H9 (cell line): ENCODE data around the gene DCC. TPM values are rescaled to one million over a fixed set of nuclear protein-coding genes. Genes with fewer than 3 reads are reported as not detected.

Source experiments
- DNase-seq: peaks from one replicate; pipeline ENCODE4 v3.0.0-alpha.2; 2017
- H2AFZ ChIP-seq: one replicate; pipeline ENCODE4 v1.6.1; 2013; ENCODE audit warnings: mild to moderate bottlenecking, low read length, control low read depth, moderate library complexity
- H2AK5ac ChIP-seq: 2 replicates; pipeline ENCODE4 v1.6.1; 2013; ENCODE audit warnings: low read length, control low read depth, mixed read lengths; ENCODE audit not compliant: insufficient read length
- H2BK120ac ChIP-seq: one replicate; pipeline ENCODE4 v1.6.1; 2013; ENCODE audit warnings: low read depth, mild to moderate bottlenecking, low read length, control low read depth, inconsistent platforms; ENCODE audit not compliant: poor library complexity, severe bottlenecking
- H2BK12ac ChIP-seq: 2 replicates; pipeline ENCODE4 v1.6.1; 2013; ENCODE audit warnings: low read length, control low read depth, mixed read lengths, low read depth; ENCODE audit not compliant: insufficient read length
- H2BK15ac ChIP-seq: 2 replicates; pipeline ENCODE4 v1.6.1; 2013; ENCODE audit warnings: low read depth, low read length, control low read depth
- H2BK20ac ChIP-seq: one replicate; pipeline ENCODE4 v1.6.1; 2013; ENCODE audit warnings: low read depth, mild to moderate bottlenecking, low read length, control low read depth, inconsistent platforms; ENCODE audit not compliant: poor library complexity, severe bottlenecking
- H2BK5ac ChIP-seq: 2 replicates; pipeline ENCODE4 v1.6.1; 2013; ENCODE audit warnings: low read length, control low read depth, mixed read lengths; ENCODE audit not compliant: insufficient read length
- H3K14ac ChIP-seq: 2 replicates; pipeline ENCODE4 v1.6.1; 2013; ENCODE audit warnings: low read length, control low read depth; ENCODE audit not compliant: insufficient read depth
- H3K18ac ChIP-seq: 2 replicates; pipeline ENCODE4 v1.6.1; 2013; ENCODE audit warnings: low read depth, mild to moderate bottlenecking, mixed read lengths, low read length, control low read depth; ENCODE audit not compliant: insufficient read length
- H3K23ac ChIP-seq: 2 replicates; pipeline ENCODE4 v1.6.1; 2013; ENCODE audit warnings: low read length, control low read depth, mixed read lengths, low read depth; ENCODE audit not compliant: insufficient read length
- H3K23me2 ChIP-seq: 2 replicates; pipeline ENCODE4 v1.6.1; 2013; ENCODE audit warnings: low read depth, mild to moderate bottlenecking, mixed read lengths, low read length, control low read depth; ENCODE audit not compliant: insufficient read length, poor library complexity, severe bottlenecking
- H3K27ac ChIP-seq: 2 replicates; pipeline ENCODE4 v1.5.1; 2013; ENCODE audit warnings: low read length, control low read depth, mixed read lengths, low read depth; ENCODE audit not compliant: insufficient read length
- H3K27me3 ChIP-seq: 2 replicates; pipeline ENCODE4 v1.6.1; 2013; ENCODE audit warnings: low read length, control low read depth, inconsistent platforms; ENCODE audit not compliant: insufficient read depth
- H3K4ac ChIP-seq: 2 replicates; pipeline ENCODE4 v1.6.1; 2013; ENCODE audit warnings: low read depth, mild to moderate bottlenecking, control low read depth, inconsistent platforms, low read length, moderate library complexity
- H3K4me1 ChIP-seq: 2 replicates; pipeline ENCODE4 v1.6.1; 2013; ENCODE audit warnings: low read length, control low read depth, inconsistent platforms; ENCODE audit not compliant: insufficient read depth
- H3K4me2 ChIP-seq: 2 replicates; pipeline ENCODE4 v1.6.1; 2013; ENCODE audit warnings: low read length, control low read depth, mixed read lengths; ENCODE audit not compliant: insufficient read length, insufficient read depth
- H3K56ac ChIP-seq: 2 replicates; pipeline ENCODE4 v1.6.1; 2013; ENCODE audit warnings: low read depth, mild to moderate bottlenecking, mixed read lengths, low read length, control low read depth; ENCODE audit not compliant: insufficient read length
- H3K79me1 ChIP-seq: 2 replicates; pipeline ENCODE4 v1.6.1; 2013; ENCODE audit warnings: low read depth, mild to moderate bottlenecking, moderate library complexity, low read length, control low read depth, inconsistent platforms; ENCODE audit not compliant: insufficient read depth, poor library complexity, severe bottlenecking
- H3K79me2 ChIP-seq: 2 replicates; pipeline ENCODE4 v1.6.1; 2013; ENCODE audit warnings: low read length, control low read depth, inconsistent platforms; ENCODE audit not compliant: insufficient read depth
- H3K9ac ChIP-seq: 2 replicates; pipeline ENCODE4 v1.6.1; 2013; ENCODE audit warnings: low read length, control low read depth, mixed read lengths; ENCODE audit not compliant: insufficient read length; ENCODE audit errors: extremely low read depth
- H3K9me3 ChIP-seq: one replicate; pipeline ENCODE4 v1.6.1; 2013; ENCODE audit warnings: low read depth, low read length, inconsistent platforms; ENCODE audit not compliant: control insufficient read depth
- H3T11ph ChIP-seq: one replicate; pipeline ENCODE4 v1.6.1; 2013; ENCODE audit warnings: mild to moderate bottlenecking, low read length, control low read depth, inconsistent platforms
- H4K20me1 ChIP-seq: one replicate; pipeline ENCODE4 v1.6.1; 2013; ENCODE audit not compliant: control insufficient read depth, insufficient read length, insufficient read depth
- H4K5ac ChIP-seq: 2 replicates; pipeline ENCODE4 v1.6.1; 2013; ENCODE audit warnings: low read depth, mild to moderate bottlenecking, mixed read lengths, low read length, control low read depth; ENCODE audit not compliant: insufficient read length
- H4K8ac ChIP-seq: replicated peaks from 2 replicates; pipeline ENCODE4 v1.6.1; 2013; ENCODE audit warnings: low read length, control low read depth, mixed read lengths, low read depth; ENCODE audit not compliant: insufficient read length
- H4K91ac ChIP-seq: 2 replicates; pipeline ENCODE4 v1.6.1; 2013; ENCODE audit warnings: low read depth, mild to moderate bottlenecking, moderate library complexity, mixed read lengths, low read length, control low read depth; ENCODE audit not compliant: insufficient read length
- H3K27ac Mint-ChIP-seq, 3 experiments: 2 replicates in 2 of 3; 3 replicates in 1 of 3; pipeline ENCODE4 v1.8.0; 2020 to 2021; ENCODE audit warnings: mixed read lengths in 3 of 3, mild to moderate bottlenecking in 1 of 3, moderate library complexity in 1 of 3
- H3K27me3 Mint-ChIP-seq: 2 replicates; pipeline ENCODE4 v1.8.0; 2021; ENCODE audit warnings: low read depth, mild to moderate bottlenecking, moderate library complexity, mixed read lengths
- H3K36me3 Mint-ChIP-seq, 3 experiments: 2 replicates in 2 of 3; 3 replicates in 1 of 3; pipeline ENCODE4 v1.8.0; 2020 to 2021; ENCODE audit warnings: low read depth in 3 of 3, mixed read lengths in 3 of 3; ENCODE audit not compliant: insufficient read depth in 1 of 3
- H3K4me1 Mint-ChIP-seq, 2 experiments: 2 replicates each; pipeline ENCODE4 v1.8.0; 2020; ENCODE audit warnings: mixed read lengths in 2 of 2
- H3K4me3 Mint-ChIP-seq, 2 experiments: 2 replicates in 1 of 2; 3 replicates in 1 of 2; pipeline ENCODE4 v1.8.0; 2020 to 2021; ENCODE audit warnings: mild to moderate bottlenecking in 2 of 2, mixed read lengths in 2 of 2, moderate library complexity in 1 of 2
- H3K9me3 Mint-ChIP-seq, 2 experiments: 2 replicates in 1 of 2; 3 replicates in 1 of 2; pipeline ENCODE4 v1.8.0; 2020; ENCODE audit warnings: mild to moderate bottlenecking in 2 of 2, mixed read lengths in 2 of 2, moderate library complexity in 1 of 2
- WGBS: extraction: QIAGEN DNeasy Blood & Tissue Kit; methylation state at CpG from one replicate; pipeline ENCODE4 v1.1.7; 2013; ENCODE audit warnings: missing lambda C conversion rate, low lambda C conversion rate, mixed read lengths; ENCODE audit not compliant: insufficient read length; ENCODE audit errors: extremely low coverage; 5-methylcytosine and 5-hydroxymethylcytosine counted together
- total RNA-seq: library from RNA; stranded (reverse); gene quantifications from 2 replicates; pipeline ENCODE4 v1.2.1, GENCODE V29; 2021
- TF ChIP-seq, protein P1 (sequence below): fragments of 200-600 bp; sonication (generic); conservative IDR thresholded peaks from 3 replicates; pipeline ENCODE4 v1.8.0; 2021; ENCODE audit warnings: antibody characterized with exemption, mild to moderate bottlenecking

DCC gene
- total RNA-seq, 1 experiment from 2014 or later: 0.35 TPM

DNA sequence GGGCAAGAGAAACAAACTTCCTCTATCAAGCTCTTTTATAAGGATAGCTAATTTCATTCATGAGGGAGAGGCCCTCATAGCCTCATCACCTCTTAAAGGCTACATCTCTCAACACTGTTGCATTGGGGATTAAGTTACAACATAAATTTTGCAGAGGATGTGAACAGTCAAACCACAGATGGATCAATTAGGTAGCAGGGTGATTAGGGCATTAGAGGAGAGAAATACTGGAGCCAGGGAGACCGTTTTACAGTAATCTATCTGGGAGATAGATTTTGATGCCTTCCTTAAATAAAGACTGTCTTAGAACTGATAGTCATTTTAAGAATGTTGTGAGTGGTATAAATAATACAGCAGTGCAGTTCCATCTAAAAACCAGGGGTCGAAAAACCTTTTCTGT is 258.9 kb downstream of the DCC start:
- Histone ChIP-seq H2AK5ac (no peak overlapping the region), H2BK120ac (no peak overlapping the region), H4K8ac (no peak overlapping the region), H2BK15ac (no peak overlapping the region), H2BK5ac (no peak overlapping the region), H3K27me3 (no peaks in the 10 kb centered on the region), H2BK12ac (no peak overlapping the region), H4K20me1 (no peaks in the 10 kb centered on the region), H3K56ac (no peak overlapping the region), H2BK20ac (no peak overlapping the region), H3K4me1 (no peaks in the 10 kb centered on the region; the same call in 1 of the 2 replicates), H3K79me1 (no peaks in the 10 kb centered on the region), H4K5ac (no peak overlapping the region), H3K23ac (no peak overlapping the region), H3K9ac (no peak overlapping the region), H3K4me2 (no peak overlapping the region), H3K4ac (no peak overlapping the region), H3K79me2 (no peaks in the 10 kb centered on the region), H3T11ph (no peak overlapping the region), H3K9me3 (no peaks in the 10 kb centered on the region), H4K91ac (no peak overlapping the region), H3K23me2 (no peaks in the 10 kb centered on the region), H3K18ac (no peak overlapping the region), H3K27ac (no peak overlapping the region), H3K14ac (no peak overlapping the region), H2AFZ (no peak overlapping the region)
- H3K9me3 Mint-ChIP-seq: no peaks in the 10 kb centered on the region
- DNase-seq: no peak
- no peak overlapping the region for H3K4me3 Mint-ChIP-seq
- H3K27me3 Mint-ChIP-seq: no peaks in the 10 kb centered on the region
- no peaks in the 10 kb centered on the region for H3K36me3 Mint-ChIP-seq
- WGBS: no CpG with 5 or more reads among the region's 2 CpGs
- H3K27ac Mint-ChIP-seq: no peak overlapping the region
- peaks cover 5 to 7% of the 10 kb centered on the region in 2 experiments for H3K4me1 Mint-ChIP-seq
- TF ChIP-seq, protein P1, sequence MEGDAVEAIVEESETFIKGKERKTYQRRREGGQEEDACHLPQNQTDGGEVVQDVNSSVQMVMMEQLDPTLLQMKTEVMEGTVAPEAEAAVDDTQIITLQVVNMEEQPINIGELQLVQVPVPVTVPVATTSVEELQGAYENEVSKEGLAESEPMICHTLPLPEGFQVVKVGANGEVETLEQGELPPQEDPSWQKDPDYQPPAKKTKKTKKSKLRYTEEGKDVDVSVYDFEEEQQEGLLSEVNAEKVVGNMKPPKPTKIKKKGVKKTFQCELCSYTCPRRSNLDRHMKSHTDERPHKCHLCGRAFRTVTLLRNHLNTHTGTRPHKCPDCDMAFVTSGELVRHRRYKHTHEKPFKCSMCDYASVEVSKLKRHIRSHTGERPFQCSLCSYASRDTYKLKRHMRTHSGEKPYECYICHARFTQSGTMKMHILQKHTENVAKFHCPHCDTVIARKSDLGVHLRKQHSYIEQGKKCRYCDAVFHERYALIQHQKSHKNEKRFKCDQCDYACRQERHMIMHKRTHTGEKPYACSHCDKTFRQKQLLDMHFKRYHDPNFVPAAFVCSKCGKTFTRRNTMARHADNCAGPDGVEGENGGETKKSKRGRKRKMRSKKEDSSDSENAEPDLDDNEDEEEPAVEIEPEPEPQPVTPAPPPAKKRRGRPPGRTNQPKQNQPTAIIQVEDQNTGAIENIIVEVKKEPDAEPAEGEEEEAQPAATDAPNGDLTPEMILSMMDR: no peak
